Stimulated activated CD4-positive, alpha-beta T cell treated with anti-CD3 and anti-CD28 coated beads, Interleukin-15, amount 100 ng/mL, for 24 hours (primary cell): ENCODE data around the gene RAB5IF.
"Not testable (repeated sequence)": the region's sequence is repeated elsewhere in the genome, so short reads cannot be mapped to it uniquely, and the experiment has no call there.

Experiments
- DNase-seq: peaks from one replicate; pipeline ENCODE4 v3.0.0-alpha.2; 2020

Gene RAB5IF

DNA sequence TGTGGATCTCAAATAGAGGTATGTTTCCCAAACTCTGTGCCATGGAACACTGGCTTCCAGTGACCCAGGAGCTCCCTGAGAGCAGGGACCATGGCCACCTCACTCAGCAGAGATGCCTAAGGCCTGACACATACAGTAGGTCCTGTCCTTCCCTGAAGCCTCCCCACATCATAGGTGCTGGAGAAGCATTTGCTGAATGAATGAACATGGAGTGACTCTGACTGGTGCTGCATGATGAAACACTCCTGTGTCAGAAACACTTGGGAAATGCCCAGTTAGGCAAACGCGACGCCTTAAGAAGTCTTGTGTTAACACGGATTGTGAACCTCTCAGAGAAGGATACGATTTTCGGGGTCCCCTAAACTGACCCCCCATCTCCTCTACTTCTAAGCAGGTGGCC lies 26.1 kb downstream of the RAB5IF start:
- DNase-seq, result no peak

DNA sequence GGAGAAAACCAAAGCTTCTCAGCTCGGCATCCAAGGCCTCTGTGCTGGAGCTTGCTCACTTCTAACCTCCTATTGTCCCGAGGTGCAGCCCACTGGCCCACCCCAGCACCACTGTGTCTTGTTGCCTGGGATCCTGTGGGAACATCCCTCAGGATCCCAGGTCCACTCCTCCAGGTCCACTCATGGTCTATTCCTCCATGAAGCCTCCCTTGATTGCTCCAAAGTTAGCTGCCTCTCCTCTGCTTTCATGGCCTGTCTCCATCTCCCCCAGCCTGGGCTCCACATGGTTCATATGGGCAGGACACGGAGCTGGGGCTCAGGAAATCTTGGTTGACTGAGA lies 26.5 kb downstream of the RAB5IF start:
- no peak for DNase-seq

DNA sequence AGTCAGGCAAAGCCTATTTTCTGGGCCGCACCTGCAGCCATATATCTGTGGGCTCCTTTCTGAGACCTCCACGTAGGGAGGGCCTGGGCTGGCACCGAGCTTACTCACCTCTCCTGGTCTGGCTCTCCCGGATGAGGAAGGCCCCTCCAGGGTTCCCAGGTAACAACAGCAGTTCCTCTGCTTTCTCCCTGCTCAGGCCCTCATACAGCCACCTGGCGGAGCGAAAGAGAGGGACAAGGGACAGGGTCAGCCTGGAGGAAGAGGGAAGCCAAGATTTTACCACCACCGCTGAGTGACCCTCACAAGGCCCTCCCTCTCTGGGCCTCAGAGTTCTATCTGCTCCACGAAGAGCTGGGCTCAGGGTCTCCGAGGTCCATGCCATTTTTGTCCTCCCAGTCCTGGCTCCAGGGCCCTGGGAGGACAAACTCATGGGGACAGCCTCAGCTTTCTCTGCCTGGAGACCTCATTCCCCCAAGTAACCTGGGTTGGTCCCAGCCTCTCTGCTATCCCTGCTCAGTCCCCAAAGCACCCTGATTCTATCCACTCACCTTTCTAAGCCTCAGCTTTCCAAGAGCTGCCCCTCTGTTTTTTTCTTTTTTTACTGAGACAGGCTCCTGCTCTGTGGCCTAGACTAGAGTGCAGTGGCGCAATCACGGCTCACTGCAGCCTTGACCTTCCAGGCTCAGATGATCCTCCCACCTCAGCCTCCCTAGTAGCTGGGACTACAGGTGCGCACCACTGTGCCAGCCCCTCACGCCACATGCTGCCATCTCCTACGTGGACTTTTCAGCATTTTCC lies 27.1 kb downstream of the RAB5IF start:
- no peak for DNase-seq

DNA sequence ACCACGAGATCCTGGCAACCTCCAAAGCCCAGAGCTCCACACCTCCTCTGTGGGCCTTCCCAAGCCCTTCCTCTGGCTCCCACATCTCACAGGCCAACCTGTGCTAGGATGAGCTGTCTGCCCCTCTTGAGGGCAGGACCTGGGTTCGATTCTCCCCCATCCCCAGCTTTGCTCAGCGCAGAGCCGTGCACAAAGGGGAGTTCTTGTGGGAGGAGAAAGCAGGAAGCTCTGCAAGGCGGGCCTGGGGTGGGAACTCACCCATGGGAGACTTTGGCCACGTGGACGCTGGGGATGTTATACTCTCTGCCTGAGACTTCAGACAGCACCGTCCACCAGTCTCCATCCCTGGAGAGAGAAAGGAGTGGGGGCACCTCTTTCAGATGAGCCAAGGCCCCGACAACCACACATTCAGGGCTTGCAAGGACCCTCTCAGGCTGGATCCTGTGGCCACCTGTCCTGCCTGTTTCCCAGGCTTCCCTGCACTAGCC lies 27.8 kb downstream of the RAB5IF start:
- DNase-seq, result no peak

DNA sequence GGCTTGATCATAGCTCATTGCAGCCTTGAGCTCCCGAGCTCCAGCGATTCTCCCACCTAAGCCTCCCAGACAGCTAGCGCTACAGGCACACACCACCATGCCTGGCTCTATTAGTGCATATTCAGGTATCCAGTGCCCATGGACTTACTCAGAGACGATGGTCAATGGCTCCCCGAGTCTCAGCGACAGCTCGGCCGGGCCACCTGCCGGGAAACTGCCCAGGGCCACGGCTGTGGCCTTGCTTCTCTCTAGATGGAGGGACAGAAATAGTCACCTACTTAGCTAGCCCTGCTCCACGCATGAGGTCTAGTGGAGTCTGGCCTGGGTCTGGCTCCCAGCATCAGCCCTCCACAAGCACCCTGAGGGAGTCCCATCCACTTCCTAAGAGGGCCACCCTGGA lies 28.8 kb downstream of the RAB5IF start:
- DNase-seq, result no peak

DNA sequence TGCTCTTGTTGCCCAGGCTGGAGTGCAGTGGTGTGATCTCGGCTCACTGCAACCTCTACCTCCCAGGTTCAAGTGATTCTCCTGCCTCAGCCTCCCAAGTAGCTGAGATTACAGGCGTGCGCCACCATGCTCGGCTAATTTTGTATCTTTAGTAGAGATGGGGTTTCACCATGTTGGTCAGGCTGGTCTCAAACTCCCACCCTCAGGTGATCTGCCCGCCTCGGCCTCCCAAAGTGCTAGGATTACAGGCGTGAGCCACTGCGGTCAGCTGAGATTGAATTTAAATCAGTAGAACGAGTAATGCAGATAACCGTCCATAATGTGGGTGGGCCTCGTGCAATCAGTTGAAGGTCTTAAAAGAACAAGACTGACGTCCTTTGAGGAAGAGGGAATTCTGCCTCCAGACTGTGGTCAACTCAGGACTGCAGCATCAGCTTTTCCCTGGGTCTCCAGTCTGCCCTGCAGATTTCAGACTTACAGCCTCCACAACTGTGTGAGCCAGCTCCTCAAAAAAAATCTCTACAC lies 33.4 kb downstream of the RAB5IF start:
- not testable (repeated sequence) for DNase-seq

DNA sequence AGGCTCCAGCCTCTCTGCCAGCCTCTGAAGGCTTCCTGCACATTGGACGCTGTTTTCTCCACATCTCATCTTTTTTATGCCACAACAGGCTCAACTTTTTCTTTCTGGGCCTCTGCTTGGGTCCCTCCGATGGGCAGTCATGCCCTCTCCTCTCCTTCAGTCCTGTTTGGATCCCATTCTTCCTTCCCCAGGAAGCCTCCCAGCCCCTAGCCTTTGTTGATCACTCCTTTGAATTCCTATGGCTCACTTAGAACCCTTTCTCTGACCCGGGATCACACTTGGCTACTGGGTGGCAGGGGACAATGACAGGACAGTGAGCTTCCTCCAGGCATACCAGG lies 35.9 kb downstream of the RAB5IF start:
- DNase-seq, result no peak

DNA sequence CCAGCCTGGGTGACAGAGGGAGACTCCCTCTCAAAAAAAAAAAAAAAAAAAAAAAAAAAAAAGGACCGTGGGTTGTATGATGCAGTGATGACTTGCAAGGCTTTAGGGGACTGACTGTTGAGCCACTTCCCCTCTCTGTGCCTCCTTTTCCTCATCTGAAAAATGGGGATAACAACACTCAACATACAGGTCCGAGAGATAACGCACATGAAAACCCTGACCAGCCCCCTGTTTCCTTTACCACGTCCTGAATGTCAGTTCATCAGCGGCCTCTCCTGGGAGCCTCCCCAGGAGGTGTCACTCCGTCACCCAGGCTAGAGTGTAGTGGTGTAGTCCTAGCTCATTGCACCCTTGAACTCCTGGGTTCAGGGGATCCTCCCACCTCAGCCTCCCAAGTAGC lies 36.6 kb downstream of the RAB5IF start:
- no peak for DNase-seq

DNA sequence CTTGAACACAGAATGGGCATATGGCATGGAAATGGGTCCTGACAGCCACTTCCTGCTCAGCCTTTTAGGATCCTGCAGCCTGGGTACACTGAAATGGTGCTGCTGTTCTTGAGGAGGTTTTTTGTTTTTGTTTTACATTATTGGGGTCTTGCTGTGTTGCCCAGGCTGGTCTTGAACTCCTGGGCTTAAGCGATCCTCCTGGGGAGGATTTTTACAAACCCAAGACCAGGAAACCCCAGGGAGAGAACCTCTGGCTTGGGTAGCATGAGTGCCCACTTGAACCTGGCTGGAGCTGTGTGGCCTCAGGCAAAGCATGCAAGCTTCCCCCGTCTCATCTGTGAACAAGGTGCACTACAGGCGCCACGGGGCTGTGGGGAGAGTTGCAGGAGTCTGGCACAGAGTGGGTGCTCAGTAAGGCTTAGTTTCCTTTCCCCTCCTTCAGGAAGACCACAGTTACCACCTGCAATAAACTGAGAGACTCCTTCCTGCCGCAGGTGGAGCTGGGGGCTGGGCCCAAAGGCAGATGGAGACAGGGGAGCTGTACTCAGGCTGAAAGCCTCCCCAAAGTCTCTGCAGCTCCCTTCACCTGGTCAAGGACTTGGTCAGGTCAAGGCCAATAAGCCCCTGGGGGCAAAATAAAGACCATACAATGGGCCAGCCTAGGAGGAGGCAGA lies 38.6 kb downstream of the RAB5IF start:
- peak; percentile 78 for DNase-seq

DNA sequence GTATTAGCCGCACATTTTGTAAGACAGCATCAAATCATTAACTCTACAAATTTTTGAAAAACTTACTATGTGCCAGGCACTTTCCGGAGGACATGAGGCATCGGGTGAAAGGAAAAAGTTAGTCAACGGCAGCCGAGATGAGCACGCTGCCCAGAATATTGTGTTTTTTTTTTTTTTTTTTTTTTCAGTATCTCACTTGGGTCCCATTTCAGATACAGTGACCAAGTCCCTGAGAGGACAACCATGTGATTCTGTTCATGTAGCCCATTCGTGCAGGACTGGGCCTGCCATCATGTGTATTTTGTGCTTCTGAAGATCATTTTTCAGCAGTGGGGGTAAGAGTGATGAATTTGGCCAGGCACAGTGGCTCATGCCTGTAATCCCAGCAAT lies 39.1 kb downstream of the RAB5IF start:
- peak; percentile 72 for DNase-seq

DNA sequence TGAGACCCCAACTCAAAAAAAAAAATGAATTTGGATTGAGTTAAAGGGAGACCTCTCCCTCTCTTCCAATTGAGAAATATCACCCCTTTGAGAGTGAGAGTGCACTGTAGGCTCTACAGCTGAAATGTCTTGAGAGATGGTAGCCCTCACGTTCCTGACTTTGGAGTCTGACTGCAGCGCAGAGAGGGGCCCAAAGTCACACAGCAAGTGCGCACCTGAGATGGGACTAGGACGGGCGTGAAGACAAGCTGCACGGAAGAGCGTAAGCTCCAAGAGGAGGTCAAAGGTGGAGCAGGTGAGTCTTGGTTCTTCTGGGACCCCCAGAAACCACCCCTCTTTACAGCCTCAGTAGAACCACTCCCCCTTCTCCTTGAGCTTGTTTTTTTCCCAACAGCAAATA lies 39.8 kb downstream of the RAB5IF start:
- DNase-seq, result no peak

DNA sequence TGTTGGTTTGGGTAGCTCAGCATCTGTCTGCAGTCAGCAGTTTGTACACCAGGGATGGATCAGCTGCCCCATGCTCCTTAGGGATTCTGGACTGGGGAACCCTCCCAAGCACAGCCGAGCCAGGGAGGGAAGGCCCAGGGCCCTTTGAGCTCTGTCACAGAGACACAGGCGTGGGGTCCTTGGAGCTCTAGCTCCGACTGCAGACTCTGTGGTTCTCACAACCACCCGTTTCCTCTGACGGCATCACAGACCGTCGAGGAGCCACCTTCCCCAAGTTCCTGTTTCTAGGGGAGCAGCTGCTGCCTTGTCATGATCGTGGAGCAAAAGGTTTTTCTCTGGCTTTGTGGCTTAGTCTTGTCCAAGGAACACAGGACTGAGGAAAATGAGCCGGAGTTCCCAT lies 40.4 kb downstream of the RAB5IF start, which contains the start of gene SLA2:
TSS of gene SLA2 (minus strand) at position 199 of the 400 bp plus-strand sequence. CDS start 4,861 bp downstream, outside the sequence.
- peak; percentile 75 for DNase-seq

DNA sequence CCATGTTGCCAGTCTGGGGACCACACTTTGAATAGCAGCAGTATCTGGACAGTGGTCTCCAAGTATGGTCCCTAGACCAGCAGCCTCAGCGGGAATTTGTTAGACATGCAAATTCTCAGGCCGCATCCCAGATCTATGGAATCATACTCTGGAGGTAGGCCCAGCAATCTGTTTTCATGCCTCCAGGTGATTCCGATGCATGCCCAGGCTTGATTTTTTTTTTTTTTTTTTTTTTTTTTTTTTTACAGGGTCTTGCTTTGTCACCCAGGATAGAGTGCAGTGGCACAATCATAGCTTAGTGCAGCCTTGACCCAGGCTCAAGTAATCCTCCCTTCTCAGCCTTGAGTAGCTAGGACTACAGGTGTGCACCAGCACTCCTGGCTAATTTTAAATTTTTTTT lies 41.1 kb downstream of the RAB5IF start:
- DNase-seq, result no peak

DNA sequence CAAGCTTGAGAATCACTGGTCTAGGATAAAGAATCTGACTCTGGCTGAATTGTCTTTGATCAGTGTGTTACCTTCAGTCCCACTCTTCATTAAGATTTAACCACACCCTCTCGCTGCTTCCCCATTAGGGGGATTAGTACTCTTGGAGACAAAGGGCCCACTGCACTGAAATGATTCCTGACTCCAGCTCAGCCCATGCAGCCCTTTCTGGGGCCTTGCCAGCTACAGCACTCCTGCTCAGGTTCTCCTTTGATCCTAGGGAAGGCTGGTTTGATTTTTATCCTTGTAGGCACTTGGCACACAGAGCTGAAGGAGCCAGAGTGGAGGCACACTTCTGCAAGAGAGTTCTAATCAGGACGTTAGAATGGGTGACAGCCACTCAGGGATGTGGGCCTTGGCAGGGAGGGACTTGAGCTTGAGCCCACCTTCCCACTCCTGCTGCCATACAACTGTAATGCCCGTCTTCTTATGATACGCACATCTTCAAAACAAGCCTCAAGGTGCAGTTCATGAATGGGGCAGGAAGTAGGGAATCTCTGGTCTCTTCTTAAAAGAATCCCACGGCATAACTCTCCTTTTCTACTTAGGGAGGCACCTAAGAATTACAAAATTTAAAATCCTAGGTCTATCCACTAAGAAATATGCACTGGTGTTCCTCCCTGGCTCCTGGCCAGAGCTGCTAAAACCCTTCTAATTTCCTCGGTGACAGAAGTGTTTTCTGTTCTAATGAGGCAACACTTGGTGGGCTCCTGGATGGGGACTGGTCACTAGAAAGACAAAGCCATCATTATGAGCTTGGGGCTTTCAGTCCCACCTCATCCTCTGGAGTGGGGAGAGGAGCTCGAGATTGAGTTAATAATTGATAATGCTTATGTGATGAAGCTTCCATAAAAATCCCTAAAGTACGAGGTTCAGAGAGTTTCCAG lies 41.9 kb downstream of the RAB5IF start:
- no peak for DNase-seq

DNA sequence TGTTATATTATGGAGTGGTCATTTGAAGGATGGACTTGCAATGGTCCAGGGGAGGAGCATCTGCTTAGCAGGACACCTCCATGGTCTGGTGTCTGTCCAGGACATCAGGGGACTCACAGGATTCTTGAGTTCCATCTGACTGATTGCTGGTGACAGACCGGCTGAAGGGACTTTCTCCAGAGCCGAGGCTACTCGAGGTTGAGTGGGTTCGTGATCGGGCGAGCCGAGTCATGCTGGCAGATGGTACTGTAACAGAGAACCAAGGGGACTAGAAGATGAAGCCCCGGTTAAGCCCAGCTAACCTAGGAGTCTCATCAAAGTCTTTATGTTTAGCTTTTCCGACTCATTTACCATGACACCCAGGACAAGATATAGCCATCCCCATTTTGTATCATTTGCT lies 47.9 kb downstream of the RAB5IF start:
- no peak for DNase-seq

DNA sequence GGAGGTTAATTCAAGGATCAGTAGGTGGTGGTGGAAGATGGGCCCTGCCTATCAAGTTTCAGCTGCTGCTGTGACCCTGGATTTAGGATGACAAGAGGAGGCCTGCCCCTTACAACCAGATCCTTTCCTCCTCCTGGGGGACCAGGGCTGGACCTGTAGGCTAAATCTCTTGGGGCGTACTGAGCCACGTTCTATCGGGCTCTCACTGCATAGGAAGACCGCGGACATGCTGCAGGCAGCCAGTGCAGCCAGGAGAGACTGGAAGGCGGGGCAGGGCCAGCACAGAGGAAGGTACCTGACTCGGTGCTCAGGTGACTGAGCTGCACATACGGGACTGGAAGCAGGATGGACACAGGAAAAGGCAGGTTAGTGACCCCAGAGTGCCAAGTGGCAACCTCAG lies 48.9 kb downstream of the RAB5IF start:
- DNase-seq, result no peak

DNA sequence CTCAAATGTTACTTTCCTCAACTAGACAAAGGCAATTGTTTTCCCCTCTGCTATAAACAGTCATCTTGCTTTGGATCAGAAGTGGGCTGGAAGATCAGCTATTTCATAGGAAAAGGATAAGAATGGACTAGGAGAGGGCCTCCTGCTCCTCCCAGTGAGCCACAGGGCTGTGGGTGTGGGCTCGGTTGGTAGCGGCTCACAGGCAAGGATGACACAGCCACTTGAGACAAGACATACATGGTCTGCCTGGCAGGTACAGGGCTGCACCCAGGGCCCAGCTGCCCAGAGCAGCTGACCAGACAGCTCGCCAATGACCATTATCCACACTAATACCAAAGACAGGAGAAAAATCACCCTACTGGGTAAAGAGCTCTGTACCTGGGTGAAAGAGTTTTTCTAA lies 49.4 kb downstream of the RAB5IF start:
- no peak for DNase-seq

DNA sequence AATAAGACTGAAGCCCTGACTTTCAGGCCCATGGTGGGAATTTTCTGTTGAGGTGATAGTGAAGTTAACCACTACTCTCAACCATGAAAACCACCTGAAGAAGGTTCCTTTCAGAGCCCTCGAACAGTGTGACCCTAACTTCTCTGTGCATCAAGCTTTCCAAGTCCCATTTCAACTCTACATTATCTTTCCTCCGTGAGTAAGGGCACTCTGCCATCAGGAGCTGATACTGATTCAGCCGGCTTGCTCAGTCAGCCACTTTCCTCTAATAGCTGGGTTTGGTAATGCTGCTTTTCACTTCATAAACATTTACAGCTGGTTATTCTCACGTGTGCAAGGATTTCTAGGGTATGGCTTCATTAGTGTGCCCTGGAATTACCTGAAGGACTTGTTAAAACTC lies 51.2 kb downstream of the RAB5IF start:
- DNase-seq, result no peak

DNA sequence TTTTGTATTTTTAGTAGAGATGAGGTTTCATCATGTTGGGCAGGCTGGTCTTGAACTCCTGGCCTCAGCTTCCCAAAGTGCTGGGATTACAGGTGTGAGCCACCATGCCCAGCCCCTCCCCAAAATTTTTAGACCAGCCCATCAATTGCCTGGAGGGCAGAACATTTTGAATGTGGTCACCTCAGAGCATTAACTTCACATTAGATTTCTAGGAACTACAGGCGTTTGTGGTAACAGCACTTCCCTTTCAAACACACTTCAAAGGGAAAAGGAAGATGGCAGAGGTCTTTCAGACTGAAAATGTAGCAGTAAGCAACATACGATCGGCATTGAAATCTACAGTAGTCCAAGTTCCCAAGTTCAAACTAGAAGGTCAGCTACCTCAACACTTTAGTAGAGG lies 52.7 kb downstream of the RAB5IF start:
- no peak for DNase-seq
